HEK293T (cell line): ENCODE data around the gene PPM1N.

Experiments
- CTCF ChIA-PET: fragments of 350-600 bp; formaldehyde crosslinking; extraction: SDS; loops from one replicate; lab custom pipeline; 2021; ENCODE audit warnings: antibody characterized with exemption, inconsistent platforms; lab: Yijun Ruan, JAX
- POLR2A ChIA-PET: fragments of 350-600 bp; formaldehyde crosslinking; extraction: SDS; loops from one replicate; lab custom pipeline; 2020; ENCODE audit warnings: antibody characterized with exemption, inconsistent platforms; lab: Yijun Ruan, JAX
- DNase-seq: peaks from one replicate; pipeline ENCODE4 v3.0.0; 2012; ENCODE audit warnings: mixed read lengths; ENCODE audit errors: extremely low spot score
- ARNT ChIP-seq: fragments of 450-650 bp; IDR thresholded peaks from 2 replicates; pipeline ENCODE4 v1.6.1; 2017; ENCODE audit warnings: mild to moderate bottlenecking
- BHLHE40 ChIP-seq: fragments of 450-650 bp; IDR thresholded peaks from 2 replicates; pipeline ENCODE4 v1.6.1; 2016; ENCODE audit warnings: mild to moderate bottlenecking, moderate library complexity, borderline replicate concordance
- CTBP1 ChIP-seq: fragments of 450-650 bp; IDR thresholded peaks from 2 replicates; pipeline ENCODE4 v1.6.1; 2016; ENCODE audit warnings: borderline replicate concordance
- ELF4 ChIP-seq: fragments of 450-650 bp; IDR thresholded peaks from 2 replicates; pipeline ENCODE4 v1.6.1; 2017; ENCODE audit warnings: antibody characterized with exemption
- FOXA1 ChIP-seq: fragments of 450-650 bp; IDR thresholded peaks from 2 replicates; pipeline ENCODE4 v1.6.1; 2016; ENCODE audit warnings: mild to moderate bottlenecking
- FOXK2 ChIP-seq: fragments of 450-650 bp; IDR thresholded peaks from 2 replicates; pipeline ENCODE4 v1.6.1; 2016; ENCODE audit warnings: mild to moderate bottlenecking
- FOXM1 ChIP-seq: fragments of 450-650 bp; IDR thresholded peaks from 2 replicates; pipeline ENCODE4 v1.6.1; 2017; ENCODE audit warnings: mild to moderate bottlenecking, borderline replicate concordance
- HDGF ChIP-seq: fragments of 450-650 bp; IDR thresholded peaks from 2 replicates; pipeline ENCODE4 v1.6.1; 2017; ENCODE audit warnings: antibody characterized with exemption, borderline replicate concordance
- L3MBTL2 ChIP-seq: fragments of 450-650 bp; conservative IDR thresholded peaks from 2 replicates; pipeline ENCODE4 v1.6.1; 2016; ENCODE audit warnings: mild to moderate bottlenecking
- LEF1 ChIP-seq: fragments of 450-650 bp; IDR thresholded peaks from 2 replicates; pipeline ENCODE4 v1.6.1; 2017; ENCODE audit warnings: mild to moderate bottlenecking, borderline replicate concordance
- NFRKB ChIP-seq: fragments of 450-650 bp; IDR thresholded peaks from 2 replicates; pipeline ENCODE4 v1.6.1; 2016; ENCODE audit warnings: mild to moderate bottlenecking, moderate library complexity
- PKNOX1 ChIP-seq: fragments of 450-650 bp; IDR thresholded peaks from 2 replicates; pipeline ENCODE4 v1.6.1; 2016
- SP1 ChIP-seq: fragments of 450-650 bp; IDR thresholded peaks from 2 replicates; pipeline ENCODE4 v1.6.1; 2017
- SUZ12 ChIP-seq: fragments of 450-650 bp; IDR thresholded peaks from 2 replicates; pipeline ENCODE4 v1.6.1; 2016; ENCODE audit warnings: mild to moderate bottlenecking
- TARDBP ChIP-seq: fragments of 450-650 bp; IDR thresholded peaks from 2 replicates; pipeline ENCODE4 v1.6.1; 2016
- ZNF384 ChIP-seq: fragments of 450-650 bp; IDR thresholded peaks from 2 replicates; pipeline ENCODE4 v1.6.1; 2016

Gene PPM1N

GRCh38 chr19:45503909-45504308, 5.7 kb downstream of the PPM1N start:
- no peak for TF ChIP-seq TARDBP
- TF ChIP-seq L3MBTL2: no peak
- TF ChIP-seq ARNT: no peak
- TF ChIP-seq LEF1: no peak
- TF ChIP-seq ZNF384: no peak
- no peak for TF ChIP-seq HDGF
- TF ChIP-seq BHLHE40: no peak
- TF ChIP-seq FOXM1: no peak
- TF ChIP-seq NFRKB: no peak
- no peak for TF ChIP-seq SP1
- no peak for DNase-seq
- ChIA-PET CTCF (interaction anchor here (1.2 kb wide), 1 partner anchor 18 kb away, joined by 3 read pairs; no protein-coding TSS in a partner anchor), POLR2A (interaction anchor here (1.2 kb wide), 1 partner anchor 137 kb away, joined by 3 read pairs; no protein-coding TSS in a partner anchor)

- POLR2A ChIA-PET: interaction anchor here (0.7 to 2.2 kb wide), 4 partner anchors 8 to 53 kb away, joined by 3 to 7 read pairs (median 4); partner anchors contain the start of gene FOSB
Observed at GRCh38 chr19:45505151-45505995, 7.1 kb downstream of the PPM1N start.

GRCh38 chr19:45505996-45506245, 7.7 kb downstream of the PPM1N start:
- CTCF ChIA-PET: interaction anchor here (0.7 kb wide), 1 partner anchor 167 kb away, joined by 3 read pairs; no protein-coding TSS in a partner anchor
- TF ChIP-seq SP1: no peak
- TF ChIP-seq ZNF384: peak; percentile 60

More at GRCh38 chr19:45505151-45505995, 7.1 kb downstream of the PPM1N start:
- CTCF ChIA-PET: interaction anchor here (0.7 kb wide), 1 partner anchor 168 kb away, joined by 3 read pairs; no protein-coding TSS in a partner anchor
- no peak for DNase-seq
- TF ChIP-seq L3MBTL2 (no peak), BHLHE40 (no peak), FOXM1 (no peak), TARDBP (no peak), CTBP1 (no peak), HDGF (no peak), FOXA1 (no peak)

GRCh38 chr19:45506246-45506988, 8.2 kb downstream of the PPM1N start:
- TF ChIP-seq FOXA1 (no peak), PKNOX1 (no peak), ARNT (no peak), FOXM1 (peak; percentile 47; the same call in 1 of the 2 replicates)
- ChIA-PET POLR2A (interaction anchor here (0.7 to 2.2 kb wide), 4 partner anchors 9 to 52 kb away, joined by 3 to 7 read pairs (median 4); partner anchors contain the start of gene FOSB), CTCF (no interaction called here)
- DNase-seq: peak; percentile 89

More at GRCh38 chr19:45505996-45506245, 7.7 kb downstream of the PPM1N start:
- no peak for DNase-seq
- POLR2A ChIA-PET: interaction anchor here (0.7 to 2.2 kb wide), 4 partner anchors 8 to 52 kb away, joined by 3 to 7 read pairs (median 4); partner anchors contain the start of gene FOSB

- ChIA-PET CTCF (interaction anchor here (1.1 kb wide), 1 partner anchor 29 kb away, joined by 4 read pairs; no protein-coding TSS in a partner anchor), POLR2A (interaction anchor here (1.0 to 1.4 kb wide), 2 partner anchors 12 to 14 kb away, joined by 3 to 4 read pairs; no protein-coding TSS in a partner anchor)
- TF ChIP-seq ARNT (no peak), CTBP1 (no peak), FOXM1 (peak; percentile 57; the same call in 1 of the 2 replicates), BHLHE40 (no peak), L3MBTL2 (peak; percentile 85), FOXK2 (no peak), ELF4 (no peak; the same call in 1 of the 2 replicates)
- DNase-seq: peak; percentile 76
Observed at GRCh38 chr19:45506989-45507871, 9.0 kb downstream of the PPM1N start, which contains the start of gene VASP. Gene VASP, plus strand, starts transcription at chr19:45507479. Its CDS starts 293 bp downstream, at chr19:45507772.

GRCh38 chr19:45507872-45508416, 9.7 kb downstream of the PPM1N start:
- TF ChIP-seq SP1: no peak
- TF ChIP-seq HDGF: no peak
- TF ChIP-seq LEF1: no peak
- no peak for TF ChIP-seq ARNT
- TF ChIP-seq TARDBP: no peak
- TF ChIP-seq ZNF384: no peak
- no peak for TF ChIP-seq SUZ12
- DNase-seq: no peak
- POLR2A ChIA-PET: interaction anchor here (0.8 to 1.4 kb wide), 4 partner anchors 12 to 134 kb away, joined by 3 to 6 read pairs (median 4); no protein-coding TSS in a partner anchor
- CTCF ChIA-PET: interaction anchor here (1.1 kb wide), 1 partner anchor 29 kb away, joined by 4 read pairs; no protein-coding TSS in a partner anchor
